GM19468 (cell line): ENCODE data around the gene EGFLAM.
"Not testable (repeated sequence)": the region's sequence is repeated elsewhere in the genome, so short reads cannot be mapped to it uniquely, and the experiment has no call there.

Source experiments
- ATAC-seq: cut with Tn5 transposase; IDR thresholded peaks from one replicate; pipeline ENCODE4 v1.9.1; 2021; ENCODE audit warnings: mild to moderate bottlenecking, moderate library complexity, moderate number of reproducible peaks; ENCODE audit not compliant: unreplicated experiment; ENCODE audit errors: extremely low read depth

Gene EGFLAM

DNA sequence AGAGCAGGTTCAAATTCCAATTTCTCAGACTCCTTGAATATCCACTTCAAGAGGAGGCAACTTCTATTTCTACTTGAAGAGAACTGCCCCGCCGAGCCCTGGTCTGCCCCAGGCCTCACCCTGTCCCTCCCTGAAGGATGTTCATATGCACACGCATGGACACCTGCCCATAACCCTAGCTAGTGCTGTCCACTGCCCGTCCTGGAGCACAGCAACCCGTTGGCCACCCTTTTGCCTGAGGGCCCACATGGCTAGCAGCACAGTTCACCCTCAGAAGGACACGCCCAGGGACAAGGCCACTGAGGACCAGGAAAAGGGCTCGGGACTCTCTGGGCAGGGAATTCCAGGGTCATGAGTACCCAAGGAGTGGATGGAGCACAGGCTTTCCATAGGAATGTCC lies 63.6 kb downstream of the EGFLAM start:
- ATAC-seq, result no peak

DNA sequence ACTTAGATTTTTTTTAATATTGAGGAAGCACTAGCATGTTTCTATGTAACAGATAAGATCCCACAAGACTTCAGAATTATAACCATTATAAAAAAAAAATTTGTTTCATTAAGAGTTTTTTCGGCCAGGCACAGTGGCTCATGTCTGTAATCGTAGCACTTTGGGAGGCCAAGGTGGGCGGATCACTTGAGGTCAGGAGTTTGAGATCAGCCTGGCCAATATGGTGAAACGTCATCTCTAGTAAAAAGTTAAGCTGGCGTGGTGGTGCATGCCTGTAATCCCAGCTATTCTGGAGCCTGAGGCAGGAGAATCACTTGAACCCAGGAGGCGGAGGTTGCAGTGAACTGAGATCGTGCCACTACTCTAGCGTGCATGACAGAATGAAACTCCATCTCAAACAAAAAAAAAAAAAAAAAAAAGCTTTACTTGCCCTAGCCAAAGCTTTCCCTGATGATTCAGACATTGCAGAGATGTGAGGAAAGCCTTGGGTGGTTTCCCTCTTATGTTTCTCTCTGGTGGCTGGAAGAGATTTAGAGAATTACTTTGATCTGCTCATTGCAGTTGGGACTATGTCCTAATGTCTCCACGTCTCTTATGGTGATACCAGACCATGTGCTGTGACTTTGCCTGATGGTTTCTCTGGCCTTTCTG lies 65.4 kb downstream of the EGFLAM start:
- no peak for ATAC-seq

DNA sequence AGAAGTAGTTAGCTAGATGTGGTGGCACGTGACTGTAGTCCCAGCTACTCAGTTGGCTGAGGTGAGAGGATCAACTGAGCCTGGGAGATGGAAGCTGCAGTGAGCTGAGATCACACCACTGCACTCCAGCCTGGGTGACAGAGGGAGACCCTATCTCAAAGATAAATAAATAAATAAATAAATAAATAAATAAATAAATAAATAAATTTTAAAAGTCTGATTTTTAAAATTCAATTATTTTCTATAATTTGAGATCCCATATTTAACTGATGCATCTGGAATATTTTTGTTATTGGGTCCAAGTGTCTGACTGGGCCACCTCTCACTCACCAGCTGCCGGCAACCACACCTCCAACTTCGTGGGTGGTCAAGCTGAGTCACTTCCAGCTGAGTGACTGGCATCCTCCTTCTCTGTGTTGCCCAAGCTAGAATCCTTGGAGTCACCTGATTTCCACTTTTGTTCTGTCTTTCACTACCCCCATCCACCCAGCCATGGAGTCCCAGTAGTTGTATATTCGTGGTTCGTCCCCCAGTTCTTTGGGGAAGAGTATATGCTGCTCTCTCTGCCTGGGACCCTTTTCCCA lies 70.9 kb downstream of the EGFLAM start:
- ATAC-seq, result no peak

DNA sequence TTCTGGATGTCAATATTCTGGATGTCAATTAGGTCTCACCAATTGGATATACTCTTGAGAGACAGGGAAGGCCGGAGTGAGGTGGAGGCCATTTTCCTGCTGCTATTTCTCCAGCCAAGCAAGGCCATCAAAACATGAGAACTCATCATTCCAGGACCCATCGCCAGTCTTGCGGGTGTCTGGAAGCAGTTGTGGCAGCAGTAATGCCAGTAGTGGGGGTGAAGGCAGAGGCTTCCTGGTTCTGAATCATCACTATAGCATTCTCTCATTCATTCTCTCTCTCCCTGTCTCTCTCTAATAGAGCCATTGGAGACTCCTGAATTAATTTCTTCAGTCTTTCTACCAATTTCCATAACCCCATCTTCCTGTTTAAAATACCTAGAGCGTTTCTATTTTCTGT lies 71.8 kb downstream of the EGFLAM start:
- ATAC-seq, result no peak

DNA sequence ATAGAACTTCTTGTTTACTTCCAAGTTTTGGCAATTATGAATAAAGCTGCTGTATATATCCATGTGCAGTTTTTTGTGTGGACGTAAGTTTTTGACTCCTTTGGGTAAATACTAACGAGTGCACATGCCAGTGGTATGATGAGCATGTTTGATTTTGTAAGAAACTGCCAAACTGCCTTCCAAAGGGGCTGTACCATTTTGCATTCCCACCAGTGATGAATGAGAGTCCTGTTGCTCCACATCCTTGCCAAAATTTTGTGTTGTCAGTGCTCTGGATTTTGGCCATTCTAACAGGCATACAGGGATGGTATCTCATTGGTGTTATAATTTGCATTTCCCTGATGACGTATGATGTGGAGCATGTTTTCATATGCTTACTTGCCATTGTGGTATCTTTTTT lies 73.5 kb downstream of the EGFLAM start:
- no peak for ATAC-seq

DNA sequence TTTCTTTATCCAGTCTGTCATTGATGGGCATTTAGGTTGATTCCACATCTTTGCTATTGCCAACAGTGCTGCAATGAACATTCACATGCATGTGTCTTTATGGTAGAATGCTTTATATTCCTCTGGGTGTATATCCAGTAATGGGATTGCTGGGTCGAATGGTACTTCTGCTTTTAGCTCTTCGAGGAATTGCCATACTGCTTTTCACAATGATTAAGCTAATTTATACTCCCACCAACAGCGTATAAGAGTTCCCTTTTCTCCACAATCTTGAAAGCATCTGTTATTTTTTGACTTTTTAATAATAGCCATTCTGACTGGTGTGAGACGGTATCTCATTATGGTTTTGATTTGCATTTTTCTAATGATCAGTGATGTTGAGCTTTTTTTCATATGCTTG lies 74.8 kb downstream of the EGFLAM start:
- not testable (repeated sequence) for ATAC-seq

DNA sequence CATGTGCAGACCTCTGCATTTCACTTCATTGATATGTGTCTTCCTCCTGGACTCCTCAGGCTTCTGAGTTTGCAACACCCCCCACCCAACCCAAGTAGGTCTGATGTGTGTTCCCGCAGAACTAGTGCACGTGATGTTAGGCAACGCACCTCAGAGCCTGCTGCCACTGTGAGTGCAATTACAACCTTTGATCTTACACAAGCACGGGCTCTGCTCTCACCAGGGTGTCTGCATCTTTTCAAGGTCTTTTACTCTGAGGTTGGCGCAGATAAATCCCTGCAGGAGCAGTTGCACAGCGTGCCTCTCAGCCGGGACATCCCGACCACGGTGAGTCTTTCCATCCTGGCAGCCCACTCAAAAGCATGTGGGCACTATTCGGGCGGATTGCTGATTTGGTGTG lies 80.1 kb downstream of the EGFLAM start:
- no peak for ATAC-seq

DNA sequence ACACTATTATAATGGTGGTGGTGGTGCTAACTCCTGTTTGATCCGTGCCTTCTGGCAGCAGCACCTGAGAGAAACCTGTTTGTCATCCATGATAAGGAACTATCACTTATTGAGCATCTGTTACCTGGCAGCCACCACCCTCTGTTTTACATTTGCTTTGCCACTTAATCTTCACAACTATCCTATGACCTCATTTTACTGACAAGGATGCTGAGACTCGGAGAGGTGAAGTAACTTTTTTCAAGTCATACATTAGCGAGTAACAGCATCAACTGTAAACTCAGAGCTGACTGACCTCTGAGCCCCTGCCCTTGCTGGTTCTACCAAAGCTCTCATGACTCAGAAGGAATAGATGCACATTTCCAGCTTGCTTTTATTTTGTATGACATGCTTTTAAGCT lies 81.1 kb downstream of the EGFLAM start:
- no peak for ATAC-seq

DNA sequence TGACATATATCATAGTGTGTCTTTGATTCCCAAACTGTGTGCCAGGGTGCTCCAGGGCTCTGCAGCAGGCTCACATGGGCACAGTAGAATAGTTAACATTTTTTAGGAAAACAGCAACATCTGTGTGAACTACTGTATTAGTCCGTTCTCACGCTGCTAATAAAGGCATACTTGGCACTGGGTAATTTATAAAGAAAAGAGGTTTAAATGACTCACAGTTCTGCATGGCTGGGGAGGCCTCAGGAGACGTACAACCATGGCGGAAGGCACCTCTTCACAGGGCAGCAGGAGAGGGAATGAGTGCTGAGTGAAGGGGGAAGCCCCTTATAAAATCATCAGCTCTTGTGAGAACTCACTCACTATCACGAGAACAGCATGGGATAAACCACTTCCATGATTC lies 82.7 kb downstream of the EGFLAM start:
- ATAC-seq, result no peak

DNA sequence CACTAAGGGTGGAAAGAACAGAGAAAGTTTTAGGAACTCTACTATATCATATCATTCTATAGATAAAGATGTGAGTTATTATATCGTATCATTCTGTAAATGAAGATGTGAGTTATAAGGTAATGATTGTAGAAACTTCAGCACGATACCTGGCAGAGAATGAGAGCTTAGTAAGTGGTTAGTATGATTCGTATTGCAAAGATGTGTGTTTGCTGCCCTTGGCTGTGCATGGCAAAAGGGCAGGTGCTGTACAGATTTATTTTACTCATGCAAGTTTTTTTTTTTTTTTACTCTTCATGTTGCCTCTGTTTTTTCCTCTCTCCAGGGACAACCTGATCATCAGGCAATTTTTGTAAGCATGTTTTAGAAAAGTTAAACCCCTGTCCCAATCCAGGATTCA lies 83.3 kb downstream of the EGFLAM start:
- ATAC-seq, result no peak

DNA sequence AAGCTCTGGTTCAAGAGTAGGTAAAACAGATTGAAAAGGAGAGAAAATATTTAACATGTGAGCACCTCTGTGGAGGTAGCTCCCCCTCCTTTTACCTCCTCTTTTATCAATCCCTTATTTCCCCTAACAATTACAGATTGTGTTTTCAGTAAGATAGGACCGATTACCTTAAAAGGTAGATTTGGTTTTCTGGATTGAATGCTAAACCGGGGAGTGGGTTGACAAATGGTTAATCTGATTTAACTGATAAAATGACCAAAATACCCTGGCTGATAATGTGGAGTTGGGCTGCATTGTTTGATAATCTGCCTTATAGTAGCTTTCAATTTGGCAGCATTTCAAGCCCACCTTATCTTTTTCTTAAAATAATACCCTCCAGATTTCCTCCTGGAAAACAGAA lies 83.9 kb downstream of the EGFLAM start:
- ATAC-seq, result no peak

DNA sequence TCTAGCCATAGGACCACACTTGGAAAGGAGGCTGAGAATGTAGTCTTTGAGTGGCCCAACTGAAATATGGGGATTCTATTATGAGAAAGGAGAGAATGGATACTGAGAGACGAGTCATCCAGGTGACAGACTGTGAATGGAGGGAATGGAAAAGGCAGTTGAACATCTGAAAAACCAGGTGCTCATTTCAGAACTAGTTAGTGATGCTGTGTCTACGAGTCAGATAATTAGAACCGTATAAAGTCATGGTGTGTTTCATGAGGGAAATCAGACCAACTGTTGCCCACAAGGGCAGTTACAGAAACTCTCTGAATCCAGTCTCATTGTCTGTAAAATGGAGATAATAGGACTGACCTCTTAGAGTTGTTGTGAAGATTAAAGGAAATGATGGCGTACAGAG lies 86.5 kb downstream of the EGFLAM start:
- no peak for ATAC-seq

DNA sequence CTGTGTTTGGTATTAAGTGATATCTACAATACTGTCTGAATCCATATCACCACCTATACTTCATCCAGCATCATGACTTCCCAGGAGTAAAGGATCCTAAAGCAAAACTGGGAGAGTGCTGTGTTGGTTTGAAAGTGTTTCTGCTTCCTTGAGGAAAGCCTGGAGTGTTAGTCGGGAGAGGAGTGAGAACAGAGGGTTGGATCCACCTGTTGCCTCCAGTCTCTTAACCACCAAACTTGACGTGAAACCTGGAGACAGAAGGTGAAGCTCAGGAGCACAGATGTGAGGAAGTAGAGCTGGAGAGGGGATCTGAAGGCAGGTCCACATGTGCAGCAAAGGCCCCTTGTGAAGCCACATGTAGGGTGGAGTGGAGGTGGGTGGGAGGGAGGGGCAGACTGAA lies 88.2 kb downstream of the EGFLAM start:
- no peak for ATAC-seq

DNA sequence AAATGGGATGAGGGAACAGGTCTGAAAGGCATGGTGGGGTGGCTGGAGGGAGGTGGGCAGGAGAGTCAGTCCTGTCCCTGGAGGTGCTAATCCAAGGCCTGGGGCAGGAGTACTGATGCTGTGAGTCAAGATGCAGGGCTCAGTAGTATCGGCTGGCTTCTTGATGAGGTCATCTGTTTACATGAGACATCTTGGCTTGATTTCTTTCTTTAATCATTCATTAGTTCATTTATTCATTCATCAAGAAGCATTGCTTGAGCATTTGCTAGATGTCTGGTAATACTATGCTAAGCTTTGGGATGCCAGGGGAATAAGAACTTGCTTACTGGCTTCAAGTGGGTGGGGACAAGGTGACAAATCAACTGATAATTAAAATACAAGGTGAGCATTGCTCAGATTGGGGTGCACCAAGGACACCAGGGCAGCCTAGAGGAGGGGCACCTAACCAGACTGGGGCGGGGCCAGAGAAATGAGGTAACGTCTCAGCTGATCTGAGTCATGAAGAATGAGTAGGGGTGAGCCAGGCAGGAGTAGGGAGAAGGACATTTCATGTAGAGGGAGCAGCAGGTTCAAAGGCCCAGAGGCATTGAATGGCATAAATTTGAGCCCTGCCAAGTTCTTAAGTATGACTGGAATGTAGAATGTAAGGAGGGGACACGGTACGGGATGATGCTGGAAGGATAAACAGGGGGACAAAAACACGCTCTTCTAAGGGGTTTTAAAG lies 88.8 kb downstream of the EGFLAM start:
- ATAC-seq, result no peak

DNA sequence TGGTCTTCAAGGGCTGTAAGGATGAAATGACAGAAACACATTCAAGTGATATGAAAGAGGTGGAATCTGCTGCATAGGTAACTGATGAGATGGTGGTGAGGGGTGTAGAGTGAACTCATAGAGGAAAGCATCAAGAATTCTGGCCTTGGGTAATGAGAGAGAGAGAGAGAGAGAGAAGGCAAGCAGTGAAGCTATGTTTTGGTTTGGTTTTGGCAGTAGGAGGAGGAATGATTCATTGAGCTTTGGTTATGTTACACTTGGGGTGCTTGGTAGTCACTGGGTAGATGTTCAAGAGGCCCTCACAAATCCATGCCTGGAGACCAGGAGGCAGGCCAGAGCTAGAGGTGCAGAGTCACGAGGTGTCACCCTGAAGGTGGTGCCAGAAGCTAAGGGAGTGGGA lies 89.5 kb downstream of the EGFLAM start:
- ATAC-seq, result no peak

DNA sequence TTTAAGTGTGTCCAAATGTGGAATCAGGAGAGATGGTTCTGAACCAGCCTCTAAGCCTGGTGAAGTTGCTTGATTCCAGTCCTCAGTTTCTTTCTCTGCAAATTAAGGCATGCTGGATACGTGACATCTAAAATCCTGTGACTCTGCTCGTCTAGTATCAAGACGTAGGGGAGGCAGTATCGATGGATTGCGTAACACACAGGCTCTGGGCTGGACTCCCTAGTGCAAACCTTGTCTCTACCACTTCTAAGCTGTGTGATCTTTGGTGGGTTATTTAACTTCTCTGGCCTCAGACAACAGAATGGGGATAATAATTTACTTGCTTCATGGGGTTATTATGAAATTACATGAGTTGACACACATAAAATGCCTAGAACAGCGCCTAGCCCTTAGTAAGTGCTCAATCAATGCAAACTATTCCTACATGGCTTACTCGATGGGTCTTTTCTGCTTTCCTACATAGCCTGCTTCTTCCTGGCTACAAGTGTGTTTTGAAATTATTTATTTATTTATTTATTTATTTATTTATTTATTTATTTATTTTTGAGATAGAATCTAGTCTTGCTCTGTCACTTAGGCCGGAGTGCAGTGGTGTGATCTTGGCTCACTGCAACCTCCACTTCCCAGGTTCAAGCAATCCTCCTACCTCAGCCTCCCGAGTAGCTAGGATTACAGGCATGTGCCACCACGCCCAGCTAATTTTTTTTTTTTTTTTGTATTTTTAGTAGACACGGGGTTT lies 102.1 kb downstream of the EGFLAM start:
- ATAC-seq, result no peak

DNA sequence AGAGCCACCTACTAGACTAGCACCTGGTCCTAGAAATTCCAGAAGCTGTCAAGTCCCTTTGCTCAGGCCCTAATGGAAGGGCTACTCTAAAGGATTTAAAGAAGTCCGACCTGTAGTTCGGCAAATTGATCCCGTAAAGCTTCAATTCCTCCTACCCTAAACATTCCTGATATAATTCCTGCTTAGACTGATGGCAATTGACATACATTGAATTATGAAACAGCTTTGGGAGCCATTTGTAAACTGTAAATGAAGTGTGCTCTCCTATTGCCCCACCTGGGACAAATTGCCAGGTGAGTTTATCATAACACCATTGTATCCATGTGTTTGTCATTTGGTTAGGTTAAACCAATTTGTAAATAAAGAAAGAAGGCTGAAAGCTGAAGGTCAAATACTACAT lies 104.4 kb downstream of the EGFLAM start:
- no peak for ATAC-seq

DNA sequence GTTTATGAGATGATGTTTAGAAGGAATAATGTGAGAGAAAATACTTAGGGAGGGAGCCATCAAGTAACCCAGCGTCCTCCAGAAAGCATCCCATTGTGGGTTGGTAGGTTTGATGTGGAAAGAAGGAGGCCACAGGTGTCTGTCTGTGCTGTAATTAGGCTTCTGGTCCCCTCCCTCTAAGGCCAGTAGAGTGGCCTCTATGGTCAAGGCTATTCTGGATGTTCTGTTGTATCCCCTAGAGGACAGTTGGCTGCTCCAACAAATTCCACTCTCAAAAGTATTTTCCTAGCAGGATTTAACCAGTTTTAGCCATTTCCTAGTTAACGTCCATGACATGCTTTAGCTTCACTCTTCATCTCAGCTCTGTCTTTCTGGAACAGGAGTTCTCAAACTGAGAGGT lies 106.5 kb downstream of the EGFLAM start:
- no peak for ATAC-seq

DNA sequence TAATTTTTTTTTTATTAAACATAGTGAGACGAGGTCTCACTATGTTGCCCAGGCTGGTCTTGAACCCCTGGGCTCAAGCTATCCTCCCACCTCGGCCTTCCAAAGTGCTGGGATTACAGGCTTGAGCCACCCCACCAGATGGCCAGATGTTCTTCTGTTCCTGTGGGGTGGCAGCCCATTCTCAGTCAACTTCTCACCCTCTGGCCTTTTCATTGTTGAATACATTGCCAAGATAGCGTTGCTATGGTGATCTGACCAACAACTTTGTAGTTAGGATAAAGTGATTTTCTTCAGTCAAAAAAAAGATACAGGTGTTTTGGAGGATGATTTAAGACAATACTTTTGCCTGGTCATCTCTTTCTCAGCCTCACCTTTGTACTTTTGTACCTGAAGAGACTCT lies 109.1 kb downstream of the EGFLAM start:
- no peak for ATAC-seq

DNA sequence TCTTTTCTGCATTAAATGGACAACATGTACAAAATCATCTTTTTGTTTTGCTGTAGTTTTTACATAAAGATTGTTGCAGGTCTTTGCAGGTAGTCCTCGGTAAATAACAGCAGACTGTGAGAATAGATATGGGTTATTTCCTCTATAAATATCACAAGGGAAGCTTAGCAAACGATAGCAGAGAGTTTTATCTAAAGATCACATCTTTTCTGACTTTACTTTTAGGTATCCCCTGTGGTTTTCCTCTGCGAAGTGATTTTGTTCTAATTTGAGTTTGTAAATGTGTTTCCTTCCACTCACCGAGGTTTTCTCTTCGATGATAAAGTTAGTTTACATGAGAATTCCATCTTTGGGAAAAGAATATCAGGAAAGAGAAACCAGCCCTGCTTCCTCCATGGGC lies 109.6 kb downstream of the EGFLAM start:
- ATAC-seq, result no peak

DNA sequence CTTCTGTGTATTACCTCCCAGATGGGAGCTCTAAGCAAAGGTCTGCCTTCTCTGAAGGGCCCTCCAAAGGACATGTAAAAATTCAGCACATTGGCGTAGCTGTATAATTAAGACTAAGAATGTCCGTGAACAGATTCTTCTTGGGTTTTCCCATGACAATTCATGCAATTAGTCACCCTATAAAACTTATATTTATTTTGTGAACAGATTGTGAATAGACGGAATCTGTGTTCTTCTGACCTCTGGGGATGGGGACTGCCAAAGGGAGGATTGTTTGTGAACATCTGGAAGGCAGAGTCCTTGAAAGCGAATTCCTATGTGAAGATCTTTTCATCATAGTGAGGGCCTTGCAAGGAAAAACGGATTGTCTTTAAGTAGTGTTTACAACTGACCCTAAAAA lies 111.3 kb downstream of the EGFLAM start:
- no peak for ATAC-seq
